T1000 (cell line): ENCODE data around the gene RBFOX1.

Source experiments
- DNase-seq: peaks from one replicate; lab custom pipeline; 2025; ENCODE audit warnings: mixed read lengths; lab: John Stamatoyannopoulos, UW

Gene RBFOX1

DNA sequence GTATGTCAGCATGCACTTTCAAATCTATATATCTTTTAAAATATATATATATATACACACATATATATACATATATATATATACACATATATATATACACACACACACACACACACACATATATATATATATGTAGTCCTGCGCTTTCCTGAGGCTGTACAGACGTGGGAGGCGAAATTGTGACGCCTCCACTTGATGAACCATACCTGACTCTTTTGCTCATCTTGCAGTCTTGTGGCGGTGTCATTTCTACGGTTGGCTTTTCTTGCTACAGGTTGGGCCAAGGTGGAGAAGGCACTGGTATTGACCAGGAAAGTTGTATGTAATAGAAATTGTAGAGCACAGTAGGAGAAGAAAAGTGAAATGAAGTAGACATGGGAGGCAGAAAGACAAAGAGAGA is 88.2 kb downstream of the RBFOX1 start:
- DNase-seq, result no peak

DNA sequence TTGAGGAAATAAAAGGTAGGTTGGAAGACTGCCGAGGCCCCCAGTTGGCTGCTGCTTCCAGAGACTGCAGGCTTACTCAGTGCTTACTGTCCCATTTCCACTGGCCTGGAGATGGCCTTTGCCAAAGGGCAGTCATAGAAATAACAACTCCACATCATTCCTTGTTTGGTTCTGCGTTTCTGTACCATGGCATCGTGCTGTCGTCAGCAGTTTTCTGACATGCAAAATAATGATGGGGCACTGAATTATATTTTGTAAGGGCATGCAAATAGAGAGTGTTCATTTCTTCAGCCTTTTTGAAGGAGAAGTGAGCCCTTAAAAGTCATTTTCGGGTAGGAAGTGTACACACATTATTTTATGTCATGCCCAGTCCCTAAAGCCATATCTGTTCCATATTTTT is 88.9 kb downstream of the RBFOX1 start:
- no peak for DNase-seq

- no peak for DNase-seq
Measured at GRCh38 chr16:7422036-7422888, 89.6 kb downstream of the RBFOX1 start.

- DNase-seq, result no peak
Measured at GRCh38 chr16:7423434-7424044, 90.9 kb downstream of the RBFOX1 start.

DNA sequence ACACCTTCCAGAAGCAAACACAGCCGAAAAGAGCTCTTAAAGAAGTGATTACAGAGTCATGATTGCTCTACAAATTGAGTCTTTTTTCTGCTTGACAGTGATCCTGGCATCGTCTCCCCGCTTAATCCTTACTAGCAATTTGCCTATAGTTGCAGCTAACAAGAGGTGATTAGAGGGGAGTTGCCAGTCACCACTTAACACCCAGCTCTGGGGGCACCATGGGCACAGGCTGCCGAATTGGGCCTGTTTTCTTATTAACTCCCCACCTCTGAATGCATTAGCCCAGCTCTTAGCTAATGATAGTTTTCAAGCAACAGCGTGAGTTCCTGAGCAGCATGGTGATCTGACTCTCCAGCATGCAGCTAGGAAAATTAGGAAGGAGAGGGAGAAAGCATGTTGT is 93.5 kb downstream of the RBFOX1 start:
- no peak for DNase-seq

DNA sequence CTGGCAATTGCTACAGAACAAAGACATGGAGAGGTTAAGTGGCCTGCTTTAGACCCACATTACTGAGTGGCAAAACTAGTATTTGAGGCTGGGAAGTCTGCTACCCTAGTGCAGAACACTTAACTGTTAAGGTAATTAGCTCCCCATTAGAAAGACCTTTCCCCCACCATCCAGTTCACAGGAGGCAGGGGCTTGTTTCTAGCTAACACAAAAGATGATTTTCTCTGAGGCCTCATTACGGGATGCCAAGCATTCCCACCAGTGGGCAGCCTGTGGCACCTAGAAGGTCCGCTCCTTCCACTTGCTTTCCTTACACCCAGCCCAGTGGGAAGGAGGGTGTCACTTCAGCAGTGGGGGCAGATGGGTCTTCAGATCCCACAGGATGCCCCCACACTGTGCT is 99.1 kb downstream of the RBFOX1 start:
- no peak for DNase-seq

- no peak for DNase-seq
Measured at GRCh38 chr16:7436306-7436705, 103.7 kb downstream of the RBFOX1 start.

- no peak for DNase-seq
Measured at GRCh38 chr16:7437135-7437804, 104.6 kb downstream of the RBFOX1 start.

GRCh38 chr16:7437843-7438242 is 105.2 kb downstream of the RBFOX1 start:
- DNase-seq, result no peak

DNA sequence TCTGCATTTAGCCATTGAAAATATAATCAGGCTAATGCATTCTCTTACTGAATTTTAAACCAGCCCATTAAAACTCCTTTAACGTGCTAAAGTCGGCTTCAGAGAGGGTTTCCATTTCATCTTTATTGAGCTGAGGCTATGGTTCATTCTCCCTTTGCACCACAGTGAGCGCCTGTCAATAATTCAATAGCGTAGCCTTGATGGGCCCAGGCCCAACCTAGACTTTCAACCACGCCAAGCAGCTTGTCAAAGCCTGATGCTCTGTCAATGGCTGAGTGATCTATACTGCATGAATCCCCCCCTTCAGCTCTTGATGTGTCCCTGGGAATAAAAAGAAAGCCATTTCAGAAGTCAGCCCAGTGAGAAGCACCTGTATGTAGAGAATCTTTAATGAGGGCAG is 106.0 kb downstream of the RBFOX1 start:
- no peak for DNase-seq

DNA sequence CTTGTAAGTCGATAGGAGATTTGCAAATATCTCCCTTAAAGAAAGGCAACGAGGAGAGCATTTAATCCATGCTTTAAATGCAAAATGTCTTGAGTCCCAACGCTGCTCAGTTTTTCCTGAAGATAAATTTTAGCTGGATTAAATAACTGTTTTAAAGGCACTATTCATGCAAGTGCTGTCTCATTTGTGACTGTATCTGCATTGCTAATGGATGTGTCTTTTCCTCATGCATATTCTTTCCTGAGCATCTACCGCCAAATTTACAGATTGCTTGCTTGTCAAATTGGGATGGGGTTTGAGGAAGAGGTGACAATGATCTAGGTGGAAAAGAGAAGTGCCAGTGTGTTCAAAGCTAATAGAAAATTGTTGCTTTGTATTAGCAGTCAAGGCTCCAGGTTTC is 106.9 kb downstream of the RBFOX1 start:
- DNase-seq, result no peak

GRCh38 chr16:7440886-7441400 is 108.3 kb downstream of the RBFOX1 start:
- no peak for DNase-seq

GRCh38 chr16:7442050-7442449 is 109.4 kb downstream of the RBFOX1 start:
- DNase-seq, result no peak

GRCh38 chr16:7443142-7443541 is 110.5 kb downstream of the RBFOX1 start:
- no peak for DNase-seq

- no peak for DNase-seq
Measured at GRCh38 chr16:7443648-7444365, 111.2 kb downstream of the RBFOX1 start.

- DNase-seq, result no peak
Measured at GRCh38 chr16:7449306-7449705, 116.7 kb downstream of the RBFOX1 start.

DNA sequence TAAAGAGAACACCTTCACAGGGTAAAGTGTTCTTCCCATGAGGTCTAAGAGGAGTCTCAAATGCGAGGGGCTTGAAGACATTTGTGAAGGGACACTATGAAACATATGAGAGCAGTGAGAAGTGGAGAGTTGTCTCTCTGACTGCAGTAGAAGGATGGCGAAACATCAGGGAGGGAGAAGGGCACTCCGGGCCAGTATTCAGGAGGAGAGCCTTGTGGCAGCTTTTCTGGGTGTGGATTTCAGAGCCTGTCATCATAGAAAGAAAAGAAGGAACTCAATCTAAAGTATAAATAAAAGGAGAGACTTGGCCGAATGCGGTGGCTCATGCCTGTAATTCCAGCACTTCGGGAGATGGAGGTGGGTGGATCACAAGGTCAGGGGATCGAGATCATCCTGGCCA is 117.2 kb downstream of the RBFOX1 start:
- DNase-seq, result no peak

- DNase-seq, result no peak
Measured at GRCh38 chr16:7450440-7450839, 117.8 kb downstream of the RBFOX1 start.

GRCh38 chr16:7452090-7452489 is 119.4 kb downstream of the RBFOX1 start:
- no peak for DNase-seq

- no peak for DNase-seq
Measured at GRCh38 chr16:7456211-7456610, 123.6 kb downstream of the RBFOX1 start.

GRCh38 chr16:7458144-7458543 is 125.5 kb downstream of the RBFOX1 start:
- no peak for DNase-seq

DNA sequence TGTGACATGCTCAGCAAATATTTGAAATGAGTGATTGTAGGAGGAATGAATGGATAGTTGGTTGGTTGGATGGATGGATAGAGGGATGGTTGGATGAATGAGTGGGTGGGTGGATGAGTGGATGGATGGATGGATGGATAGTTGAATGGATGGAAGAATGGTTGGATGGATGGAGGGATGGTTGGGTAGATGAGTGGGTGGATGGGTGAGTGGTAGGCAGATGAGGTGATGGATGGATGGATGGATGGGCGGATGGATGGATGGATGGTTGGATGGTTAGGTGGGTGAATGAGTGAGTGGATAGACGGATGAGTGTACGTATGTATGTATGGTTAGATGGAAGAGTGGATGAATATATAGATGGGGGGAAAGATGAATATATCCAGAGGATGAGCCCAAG is 137.7 kb downstream of the RBFOX1 start:
- DNase-seq, result no peak
